SKM-1 treated with dmso at 0.1 percent for 144 hours (cell line): Measurements from ENCODE around the gene RALGAPB.
"Not testable (repeated sequence)": the region's sequence is repeated elsewhere in the genome, so short reads cannot be mapped to it uniquely, and the experiment has no call there.

Experiments
- DNase-seq: peaks from one replicate; lab custom pipeline; 2025; ENCODE audit not compliant: unreplicated experiment; lab: John Stamatoyannopoulos, UW

Gene RALGAPB

GRCh38 chr20:38472513-38473366 is at the start of gene RALGAPB:
Gene RALGAPB (plus strand): TSS chr20:38472843. CDS start chr20:38488433, 15,590 bp downstream.
- peak; percentile 98 for DNase-seq

GRCh38 chr20:38423541-38423940 is 49.1 kb upstream of the RALGAPB start:
- DNase-seq: no peak

GRCh38 chr20:38424401-38424800 is 48.2 kb upstream of the RALGAPB start:
- no peak for DNase-seq

- DNase-seq: no peak
Observed at GRCh38 chr20:38426006-38426897, 46.4 kb upstream of the RALGAPB start.

GRCh38 chr20:38427655-38428023 is 45.0 kb upstream of the RALGAPB start:
- DNase-seq: no peak

- no peak for DNase-seq
Observed at GRCh38 chr20:38428800-38429199, 43.8 kb upstream of the RALGAPB start.

GRCh38 chr20:38429301-38429700 is 43.3 kb upstream of the RALGAPB start:
- no peak for DNase-seq

- no peak for DNase-seq
Observed at GRCh38 chr20:38430679-38431325, 41.8 kb upstream of the RALGAPB start.

GRCh38 chr20:38432292-38432691 is 40.4 kb upstream of the RALGAPB start:
- DNase-seq: no peak

- DNase-seq: not testable (repeated sequence)
Observed at GRCh38 chr20:38432870-38433269, 39.8 kb upstream of the RALGAPB start.

GRCh38 chr20:38433304-38433972 is 39.2 kb upstream of the RALGAPB start:
- DNase-seq: no peak

GRCh38 chr20:38434301-38434741 is 38.3 kb upstream of the RALGAPB start:
- no peak for DNase-seq

GRCh38 chr20:38434770-38435554 is 37.7 kb upstream of the RALGAPB start, which contains the start of gene SNHG17:
Gene SNHG17 (minus strand): TSS chr20:38435328.
- DNase-seq: peak; percentile 84

- DNase-seq: no peak
Observed at GRCh38 chr20:38435555-38435939, 37.1 kb upstream of the RALGAPB start.

GRCh38 chr20:38437796-38438195 is 34.8 kb upstream of the RALGAPB start:
- DNase-seq: no peak

- DNase-seq: not testable (repeated sequence)
Observed at GRCh38 chr20:38441110-38441509, 31.5 kb upstream of the RALGAPB start.

- no peak for DNase-seq
Observed at GRCh38 chr20:38441916-38442315, 30.7 kb upstream of the RALGAPB start.

GRCh38 chr20:38445381-38445796 is 27.3 kb upstream of the RALGAPB start:
- no peak for DNase-seq

- no peak for DNase-seq
Observed at GRCh38 chr20:38445901-38446425, 26.7 kb upstream of the RALGAPB start.
